Left lobe of liver (tissue), 2 donors: Measurements from ENCODE around the gene WWOX. TPM values are rescaled to one million over a fixed set of nuclear protein-coding genes. Genes with fewer than 3 reads are reported as not detected.

Source experiments
- ATAC-seq: fragments of 200-7000 bp; cut with Tn5 transposase; one replicate; pipeline ENCODE4 v1.9.1; 2020; ENCODE audit warnings: mild to moderate bottlenecking, moderate library complexity
- DNase-seq: peaks from one replicate; pipeline ENCODE4 v3.0.0-alpha.2; 2020; ENCODE audit warnings: low spot score
- total RNA-seq: library from RNA; stranded (reverse); gene quantifications from one replicate; pipeline ENCODE4 v1.2.1, GENCODE V29; 2021
- donor health status: DM: no; HTN: no; CAD: no; lungs with moderate emphysema.
- donor health status: DM: no; HTN: yes; CAD: no.

WWOX gene
- total RNA-seq, 1 donor from 2014 or later, result 15.1 TPM

- ATAC-seq, result no peak
- DNase-seq, result no peak
These were observed 752.7 kb downstream of the WWOX start for GRCh38 chr16:78852081-78852635.

- ATAC-seq (no peak), DNase-seq (no peak)
These were observed 762.6 kb downstream of the WWOX start for GRCh38 chr16:78862022-78862421.

GRCh38 chr16:78866521-78866920 is 767.1 kb downstream of the WWOX start:
- ATAC-seq, result no peak
- no peak for DNase-seq

GRCh38 chr16:78869492-78869891 is 770.0 kb downstream of the WWOX start:
- ATAC-seq (no peak), DNase-seq (no peak)

GRCh38 chr16:78871241-78871640 is 771.8 kb downstream of the WWOX start:
- DNase-seq (no peak), ATAC-seq (no peak)

GRCh38 chr16:78876671-78877070 is 777.2 kb downstream of the WWOX start:
- DNase-seq (no peak), ATAC-seq (no peak)

- no peak for DNase-seq
- no peak for ATAC-seq
These were observed 777.7 kb downstream of the WWOX start for GRCh38 chr16:78877114-78877655.

GRCh38 chr16:78878570-78878969 is 779.1 kb downstream of the WWOX start:
- DNase-seq, result no peak
- ATAC-seq, result no peak

- DNase-seq (no peak), ATAC-seq (no peak)
These were observed 779.6 kb downstream of the WWOX start for GRCh38 chr16:78879011-78879410.

- DNase-seq (no peak), ATAC-seq (no peak)
These were observed 782.7 kb downstream of the WWOX start for GRCh38 chr16:78882150-78882549.

GRCh38 chr16:78882751-78883150 is 783.3 kb downstream of the WWOX start:
- ATAC-seq, result no peak
- no peak for DNase-seq

GRCh38 chr16:78884204-78884603 is 784.8 kb downstream of the WWOX start:
- DNase-seq (no peak), ATAC-seq (no peak)

GRCh38 chr16:78889346-78889745 is 789.9 kb downstream of the WWOX start:
- DNase-seq (no peak), ATAC-seq (no peak)

- ATAC-seq (no peak), DNase-seq (no peak)
These were observed 791.0 kb downstream of the WWOX start for GRCh38 chr16:78890373-78890895.

GRCh38 chr16:78892951-78893733 is 793.7 kb downstream of the WWOX start:
- peak; percentile 27 for ATAC-seq
- DNase-seq, result no peak

- ATAC-seq (no peak), DNase-seq (no peak)
These were observed 795.4 kb downstream of the WWOX start for GRCh38 chr16:78894886-78895285.

- DNase-seq (no peak), ATAC-seq (no peak)
These were observed 796.2 kb downstream of the WWOX start for GRCh38 chr16:78895681-78896080.

- ATAC-seq (no peak), DNase-seq (no peak)
These were observed 796.8 kb downstream of the WWOX start for GRCh38 chr16:78896280-78896679.

- ATAC-seq (no peak), DNase-seq (no peak)
These were observed 797.8 kb downstream of the WWOX start for GRCh38 chr16:78897299-78897698.

- ATAC-seq (no peak), DNase-seq (no peak)
These were observed 800.8 kb downstream of the WWOX start for GRCh38 chr16:78900044-78900811.

GRCh38 chr16:78900966-78901365 is 801.5 kb downstream of the WWOX start:
- ATAC-seq (no peak), DNase-seq (no peak)
